ENCODE data around the gene ADARB1. TPM values are rescaled to one million over a fixed set of nuclear protein-coding genes. Genes with fewer than 3 reads are reported as not detected.

Gene ADARB1
- polyA plus RNA-seq, 1 of the 3 experiments (the other 2 are of a cell fraction): 7.8 TPM

DNA sequence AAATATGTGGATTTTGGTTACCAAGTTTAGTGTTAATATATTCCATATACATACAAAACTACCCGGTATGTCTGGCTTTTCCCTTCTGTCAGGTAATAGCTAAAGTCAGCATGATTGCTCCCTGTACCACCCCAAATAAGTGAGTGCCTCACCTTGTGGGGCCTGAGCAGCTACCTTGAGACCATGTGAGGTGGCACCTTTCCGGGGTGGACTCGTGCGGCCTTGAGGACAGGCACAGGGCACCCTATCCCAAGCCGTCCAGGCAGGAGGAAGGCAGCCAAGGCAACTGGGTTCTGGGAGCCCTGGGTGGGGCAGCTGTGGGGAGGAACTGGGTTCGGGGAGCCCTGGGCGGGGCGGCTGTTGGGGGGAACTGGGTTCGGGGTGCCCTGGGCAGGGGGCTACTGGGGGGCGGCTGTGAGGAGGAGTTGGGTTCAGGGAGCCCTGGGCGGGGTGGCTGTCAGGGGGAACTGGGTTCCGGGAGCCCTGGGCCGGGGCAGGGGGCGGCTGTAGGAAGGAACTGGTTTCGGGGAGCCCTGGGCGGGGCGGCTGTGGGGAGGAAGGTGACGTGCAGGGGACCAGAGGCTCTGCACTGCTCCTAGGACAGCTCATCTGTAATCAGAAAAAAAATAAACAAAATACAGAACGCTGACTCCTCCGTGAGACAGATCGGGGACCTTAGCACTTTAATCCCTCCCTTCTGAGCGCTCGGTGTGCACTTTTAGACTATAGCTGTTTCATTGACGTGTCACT lies 150.0 kb downstream of the ADARB1 start:
- H3F3A ChIP-seq (replicated peaks; ENCODE audit: insufficient read depth): peaks cover 20% of the 10 kb centered on the region
- H2AFZ ChIP-seq (ENCODE audit: low read depth): no peak overlapping the region
- peaks cover 7 to 13% of the 10 kb centered on the region in 2 experiments; a peak in 2 of 4 replicates for H3K4me1 ChIP-seq (ENCODE audit: control insufficient read depth in 1 of 2, insufficient read depth in 2 of 2, low read depth in 1 of 2, low read length in 1 of 2)
- POLR2A ChIA-PET: no interaction called here
- no peak for DNase-seq
- no peaks in the 10 kb centered on the region for H3K9me2 ChIP-seq
- CTCF ChIA-PET: interaction anchor here (0.8 to 3.1 kb wide), 6 partner anchors 13 to 254 kb away, joined by 3 to 10 read pairs (median 5); no protein-coding TSS in a partner anchor
- 85% methylated on average over 24 of the region's 24 CpGs for WGBS (ENCODE audit: low lambda C conversion rate)
- no peak overlapping the region for H3K4me3 ChIP-seq (ENCODE audit: low read depth in 2 of 2, low read length in 1 of 2)
- no peaks in the 10 kb centered on the region for H3K27me3 ChIP-seq (ENCODE audit: insufficient read depth)
- H3K36me3 ChIP-seq (replicated peaks in 1 of 2; ENCODE audit: control insufficient read depth in 1 of 2, insufficient read depth in 2 of 2, low read length in 1 of 2): peaks cover 0 to 3% of the 10 kb centered on the region in 2 experiments
- no peaks in the 10 kb centered on the region for H3K79me2 ChIP-seq (ENCODE audit: insufficient read depth)
- no peaks in the 10 kb centered on the region for H3K9me3 ChIP-seq
- no peak overlapping the region for H3K4me2 ChIP-seq
- no peak overlapping the region for H3K9ac ChIP-seq
- peaks cover 10% of the 10 kb centered on the region for H4K20me1 ChIP-seq (ENCODE audit: insufficient read depth)
- no peak for TF ChIP-seq FOXJ3 (CRISPR knock-in tag; IDR thresholded peaks at IDR 0.05)
- no peak for TF ChIP-seq EZH2phosphoT487 (IDR thresholded peaks at IDR 0.05; ENCODE audit: borderline replicate concordance, low read depth)
- TF ChIP-seq POLR2AphosphoS5 (IDR thresholded peaks at IDR 0.05; ENCODE audit: low read depth, low read length): no peak
- TF ChIP-seq ELF1 (IDR thresholded peaks at IDR 0.05): no peak
- no peak for TF ChIP-seq USF1 (IDR thresholded peaks at IDR 0.05; ENCODE audit: borderline replicate concordance, low read depth)
- no peak for TF ChIP-seq RXRA (IDR thresholded peaks at IDR 0.05; ENCODE audit: borderline replicate concordance, low read depth)
- no peak overlapping the region for H3K27ac ChIP-seq (ENCODE audit: low read depth in 2 of 2, low read length in 1 of 2)

GRCh38 chr21:45225041-45225740 lies 150.8 kb downstream of the ADARB1 start:
- no peak overlapping the region for H3K9ac ChIP-seq
- no peak overlapping the region for H3K4me3 ChIP-seq (ENCODE audit: low read depth in 2 of 2, low read length in 1 of 2)
- H3K27ac ChIP-seq (ENCODE audit: low read depth in 2 of 2, low read length in 1 of 2): no peak overlapping the region
- peaks cover 20% of the 10 kb centered on the region for H3F3A ChIP-seq (replicated peaks; ENCODE audit: insufficient read depth)
- H3K4me1 ChIP-seq (ENCODE audit: control insufficient read depth in 1 of 2, insufficient read depth in 2 of 2, low read depth in 1 of 2, low read length in 1 of 2): peaks cover 7 to 13% of the 10 kb centered on the region in 2 experiments; a peak in 2 of 4 replicates
- WGBS (ENCODE audit: low lambda C conversion rate): 94% methylated on average over 11 of the region's 11 CpGs
- H4K20me1 ChIP-seq (ENCODE audit: insufficient read depth): peaks cover 10% of the 10 kb centered on the region
- peaks cover 0 to 3% of the 10 kb centered on the region in 2 experiments for H3K36me3 ChIP-seq (replicated peaks in 1 of 2; ENCODE audit: control insufficient read depth in 1 of 2, insufficient read depth in 2 of 2, low read length in 1 of 2)
- H3K27me3 ChIP-seq (ENCODE audit: insufficient read depth): no peaks in the 10 kb centered on the region
- CTCF ChIA-PET: interaction anchor here (0.9 to 4.3 kb wide), 5 partner anchors 12 to 88 kb away, joined by 4 to 14 read pairs (median 7); no protein-coding TSS in a partner anchor
- DNase-seq: no peak
- no peaks in the 10 kb centered on the region for H3K9me3 ChIP-seq
- no peaks in the 10 kb centered on the region for H3K9me2 ChIP-seq
- no peak overlapping the region for H2AFZ ChIP-seq (ENCODE audit: low read depth)
- TF ChIP-seq CHD2 (IDR thresholded peaks at IDR 0.05; ENCODE audit: low read length, partially characterized antibody) (no peak), ELF1 (IDR thresholded peaks at IDR 0.05) (no peak), TCF12 (IDR thresholded peaks at IDR 0.05) (no peak), CTCF (IDR thresholded peaks at IDR 0.05) (no peak), FOXM1 (IDR thresholded peaks at IDR 0.05; ENCODE audit: low read depth) (no peak), ZBTB33 (IDR thresholded peaks at IDR 0.05; ENCODE audit: borderline replicate concordance, low read depth) (no peak), PBX3 (IDR thresholded peaks at IDR 0.05) (no peak), RFX5 (IDR thresholded peaks at IDR 0.05; ENCODE audit: low read length) (no peak), RAD21 (IDR thresholded peaks at IDR 0.05; ENCODE audit: low read length) (no peak), EZH2phosphoT487 (IDR thresholded peaks at IDR 0.05; ENCODE audit: borderline replicate concordance, low read depth) (no peak), FOXJ3 (CRISPR knock-in tag; IDR thresholded peaks at IDR 0.05) (no peak), USF1 (IDR thresholded peaks at IDR 0.05; ENCODE audit: borderline replicate concordance, low read depth) (no peak), NFIC (IDR thresholded peaks at IDR 0.05; ENCODE audit: borderline replicate concordance) (no peak), JUND (IDR thresholded peaks at IDR 0.05) (no peak), MXI1 (IDR thresholded peaks at IDR 0.05; ENCODE audit: low read depth, low read length) (no peak), EP300 (IDR thresholded peaks at IDR 0.05; ENCODE audit: borderline replicate concordance in 1 of 2, low read depth in 1 of 2, low read length in 1 of 2) (no peak)
- TF ChIP-seq, protein P1, sequence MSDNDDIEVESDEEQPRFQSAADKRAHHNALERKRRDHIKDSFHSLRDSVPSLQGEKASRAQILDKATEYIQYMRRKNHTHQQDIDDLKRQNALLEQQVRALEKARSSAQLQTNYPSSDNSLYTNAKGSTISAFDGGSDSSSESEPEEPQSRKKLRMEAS (IDR thresholded peaks at IDR 0.05; ENCODE audit: low read depth): no peak
- POLR2A ChIA-PET: no interaction called here
- H3K79me2 ChIP-seq (ENCODE audit: insufficient read depth): no peaks in the 10 kb centered on the region
- H3K4me2 ChIP-seq: no peak overlapping the region
